Lower leg skin (tissue), 4 donors: ENCODE results near the gene ENOX1. TPM values are rescaled to one million over a fixed set of nuclear protein-coding genes. Genes with fewer than 3 reads are reported as not detected.

ENCODE experiments used
- DNase-seq, 2 donors: peaks; one replicate each; pipeline ENCODE4 v3.0.0-alpha.2; 2019; ENCODE audit warnings: low spot score in 2 of 2
- H3K4me3 ChIP-seq: fragments of 200-600 bp; sonication (generic); 2 replicates; pipeline ENCODE4 v1.5.1; 2017; ENCODE audit warnings: mild to moderate bottlenecking, low read depth; ENCODE audit not compliant: poor library complexity, severe bottlenecking
- POLR2A ChIP-seq, 2 donors: fragments of 450-650 bp; IDR thresholded peaks; one replicate each; pipeline ENCODE4 v1.6.1; 2016 to 2017; ENCODE audit warnings: antibody characterized with exemption in 2 of 2, mild to moderate bottlenecking in 1 of 2, moderate library complexity in 1 of 2
- WGBS, 2 donors: methylation state at CpG; one replicate each; pipeline ENCODE4 v1.1.5; 2018; 5-methylcytosine and 5-hydroxymethylcytosine counted together
- intact Hi-C: fragments of 100-400 bp; cut with DNase I; formaldehyde crosslinking; loops from one replicate; pipeline ENCODE4 v1.15.0; 2023; ENCODE audit warnings: low total_unique reads
- total RNA-seq, 4 donors: library from RNA; depleted of rRNA; stranded (reverse); fragments of >200 nt; gene quantifications; one replicate each; pipeline ENCODE4 v1.1.0, GENCODE V29; 2016
- TF ChIP-seq, protein P1 (sequence below), 3 donors: fragments of 450-650 bp; IDR thresholded peaks; one replicate each; pipeline ENCODE4 v1.5.1; 2016; ENCODE audit warnings: antibody characterized with exemption in 3 of 3, mild to moderate bottlenecking in 3 of 3, moderate library complexity in 2 of 3

The ENOX1 gene
- total RNA-seq, 4 donors from 2014 or later = 0.11 to 0.52 (median 0.30) TPM

DNA sequence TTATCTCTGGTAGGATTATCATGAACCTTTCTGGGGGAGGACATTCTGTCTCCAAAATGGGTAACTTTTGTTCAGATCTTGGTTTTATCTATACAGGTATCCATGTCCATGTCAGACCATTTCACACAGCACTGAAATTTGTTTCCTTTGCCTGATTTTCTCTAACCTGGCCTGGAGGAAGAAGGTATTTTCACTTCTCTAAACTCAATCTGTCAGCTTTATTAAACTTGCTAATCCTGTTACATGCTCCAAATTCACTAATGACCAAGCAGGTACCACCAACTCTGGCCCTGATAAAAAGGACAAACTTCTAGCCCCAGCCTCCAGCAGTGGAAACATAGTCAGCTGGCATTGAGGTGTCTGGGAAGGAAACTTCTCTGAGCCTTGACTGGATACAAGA is 529.0 kb downstream of the ENOX1 start:
- no peak overlapping the region for H3K4me3 ChIP-seq
- intact Hi-C loops = no loop called here
- no peak for DNase-seq
- no peak for TF ChIP-seq POLR2A (IDR thresholded peaks at IDR 0.05)
- TF ChIP-seq, protein P1, sequence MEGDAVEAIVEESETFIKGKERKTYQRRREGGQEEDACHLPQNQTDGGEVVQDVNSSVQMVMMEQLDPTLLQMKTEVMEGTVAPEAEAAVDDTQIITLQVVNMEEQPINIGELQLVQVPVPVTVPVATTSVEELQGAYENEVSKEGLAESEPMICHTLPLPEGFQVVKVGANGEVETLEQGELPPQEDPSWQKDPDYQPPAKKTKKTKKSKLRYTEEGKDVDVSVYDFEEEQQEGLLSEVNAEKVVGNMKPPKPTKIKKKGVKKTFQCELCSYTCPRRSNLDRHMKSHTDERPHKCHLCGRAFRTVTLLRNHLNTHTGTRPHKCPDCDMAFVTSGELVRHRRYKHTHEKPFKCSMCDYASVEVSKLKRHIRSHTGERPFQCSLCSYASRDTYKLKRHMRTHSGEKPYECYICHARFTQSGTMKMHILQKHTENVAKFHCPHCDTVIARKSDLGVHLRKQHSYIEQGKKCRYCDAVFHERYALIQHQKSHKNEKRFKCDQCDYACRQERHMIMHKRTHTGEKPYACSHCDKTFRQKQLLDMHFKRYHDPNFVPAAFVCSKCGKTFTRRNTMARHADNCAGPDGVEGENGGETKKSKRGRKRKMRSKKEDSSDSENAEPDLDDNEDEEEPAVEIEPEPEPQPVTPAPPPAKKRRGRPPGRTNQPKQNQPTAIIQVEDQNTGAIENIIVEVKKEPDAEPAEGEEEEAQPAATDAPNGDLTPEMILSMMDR (IDR thresholded peaks at IDR 0.05) = no peak

DNA sequence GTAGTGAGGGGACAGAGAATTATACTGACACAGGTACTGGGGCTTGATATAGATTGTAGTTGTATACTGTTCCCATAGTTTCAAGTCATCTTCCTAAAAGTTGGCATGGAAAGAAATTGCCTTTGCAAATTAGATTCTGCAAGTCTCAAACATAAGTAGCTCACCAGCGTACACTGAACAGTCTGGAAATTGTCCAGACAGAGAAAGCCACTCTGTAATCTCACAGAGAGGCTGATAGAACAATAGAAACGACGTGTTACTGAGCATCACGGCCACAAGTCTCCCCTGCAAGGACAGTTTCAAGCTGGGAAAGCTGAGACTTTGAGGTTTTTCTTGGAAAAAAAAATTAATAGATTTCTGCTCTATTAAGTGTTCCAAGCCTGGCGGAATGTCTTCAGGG is 534.8 kb downstream of the ENOX1 start:
- 81 to 90% methylated on average over 5 of the region's 5 CpGs for WGBS, 2 donors
- intact Hi-C loops = no loop called here
- no peak for DNase-seq
- TF ChIP-seq, protein P1 (IDR thresholded peaks at IDR 0.05) = no peak
- TF ChIP-seq POLR2A (IDR thresholded peaks at IDR 0.05) = no peak
- H3K4me3 ChIP-seq = no peak overlapping the region

DNA sequence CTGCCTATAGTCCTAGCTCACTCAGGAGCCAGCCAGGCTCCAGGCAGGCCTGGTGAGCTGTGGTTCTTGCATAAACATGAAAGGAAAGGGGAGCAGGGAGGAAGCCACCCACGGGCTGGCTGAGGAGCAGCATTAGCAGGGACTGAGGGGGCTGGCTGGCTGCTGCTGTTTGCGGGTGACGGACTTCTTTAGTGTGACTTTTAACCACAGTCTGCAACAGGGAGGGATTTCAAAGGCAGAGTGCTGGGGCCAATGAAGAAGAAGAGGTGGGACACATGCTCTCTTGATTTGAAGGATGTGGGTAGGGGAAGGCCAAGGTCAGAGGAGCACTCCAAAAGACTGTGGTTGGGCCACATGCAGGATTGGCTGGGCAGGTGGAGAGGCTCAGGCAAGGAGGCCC is 540.4 kb downstream of the ENOX1 start:
- intact Hi-C loops = no loop called here
- no peak for DNase-seq
- no peak overlapping the region for H3K4me3 ChIP-seq
- TF ChIP-seq POLR2A (IDR thresholded peaks at IDR 0.05) = no peak
- TF ChIP-seq, protein P1 (IDR thresholded peaks at IDR 0.05) = no peak
- WGBS, 2 donors = 60 to 65% methylated on average over 3 of the region's 3 CpGs

DNA sequence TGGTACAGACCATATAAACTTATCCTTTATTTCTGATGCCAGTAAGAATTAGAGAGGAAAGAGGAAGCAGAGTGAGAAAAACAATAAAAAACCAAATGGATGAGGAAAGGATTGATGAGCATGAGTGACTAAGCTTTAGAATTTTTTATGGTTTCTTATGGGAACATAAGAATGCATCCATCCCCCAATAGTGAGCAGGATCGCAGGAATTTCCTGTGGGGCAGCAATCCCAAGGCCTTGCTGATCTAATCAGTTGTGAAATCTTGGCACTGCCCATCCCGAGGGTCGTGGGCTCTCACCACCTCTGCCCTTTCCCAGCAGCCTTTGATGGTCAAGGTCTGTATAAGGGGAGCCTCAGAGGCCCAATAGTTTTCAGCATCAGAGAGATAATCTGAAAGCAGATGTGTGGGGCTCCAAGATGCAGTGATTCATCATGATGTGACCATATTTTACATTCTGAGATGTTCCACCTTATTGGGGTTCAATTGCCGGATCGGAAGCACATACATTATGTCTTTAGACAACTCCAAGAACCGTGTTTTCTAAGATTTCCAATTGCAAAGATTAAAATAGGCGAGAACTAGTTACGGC is 541.3 kb downstream of the ENOX1 start:
- WGBS, 2 donors = 76 to 81% methylated on average over 8 of the region's 8 CpGs
- TF ChIP-seq, protein P1 (IDR thresholded peaks at IDR 0.05) = no peak
- no peak for TF ChIP-seq POLR2A (IDR thresholded peaks at IDR 0.05)
- intact Hi-C loops = no loop called here
- no peak overlapping the region for H3K4me3 ChIP-seq
- DNase-seq = no peak

DNA sequence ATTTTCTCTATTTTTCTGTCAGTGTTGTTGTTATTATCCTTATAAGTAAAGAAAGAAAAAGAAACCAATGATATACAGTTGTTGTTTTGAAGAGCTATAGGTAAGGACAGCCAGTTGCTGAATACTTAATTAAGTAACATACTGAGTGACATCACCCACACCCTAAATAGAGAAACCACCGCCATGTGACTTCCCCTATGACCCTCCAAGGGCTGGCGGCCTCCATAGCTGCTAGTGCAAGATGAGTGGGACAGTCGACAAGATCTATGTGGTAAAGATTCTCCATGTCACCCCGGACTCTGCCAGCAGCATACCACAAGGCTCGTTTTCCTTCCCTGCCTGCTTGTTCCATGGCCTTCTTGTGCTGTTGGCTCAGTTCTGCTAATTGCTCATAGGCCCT is 542.3 kb downstream of the ENOX1 start:
- WGBS, 2 donors = 88 to 92% methylated on average over 5 of the region's 5 CpGs
- intact Hi-C loops = no loop called here

More for the DNA sequence above, 542.3 kb downstream of the ENOX1 start:
- no peak overlapping the region for H3K4me3 ChIP-seq
- no peak for TF ChIP-seq POLR2A (IDR thresholded peaks at IDR 0.05)
- TF ChIP-seq, protein P1 (IDR thresholded peaks at IDR 0.05) = no peak
- no peak for DNase-seq
